Measurements from ENCODE around the gene BCL6B.

BCL6B gene

GRCh38 chr17:6995500-6996255, 27.2 kb upstream of the BCL6B start, which contains the start of gene ALOX12:
TSS of gene ALOX12 (plus strand) at chr17:6996049. CDS start at chr17:6996118, 69 bp downstream.
- Histone ChIP-seq H3K27ac (no peak within 1 kb of the TSS), H3K36me3 (ENCODE audit: insufficient read depth, low read length) (no peaks in the 10 kb centered on the region), H3K4me3 (no peak within 1 kb of the TSS), H3K9ac (ENCODE audit: insufficient read length) (no peak within 1 kb of the TSS), H3K9me3 (ENCODE audit: low read depth, low read length) (no peaks in the 10 kb centered on the region)
- TF ChIP-seq FOXP2 (optimal IDR thresholded peaks at IDR 0.05; ENCODE audit: control extremely low read depth, extremely low read length, insufficient read depth) (no peak), EZH2 (IDR thresholded peaks at IDR 0.05) (no peak), POLR2AphosphoS5 (IDR thresholded peaks at IDR 0.05; ENCODE audit: borderline replicate concordance, low read depth, low read length) (no peak)
- no peak for DNase-seq (ENCODE audit: low read depth, low spot score)

GRCh38 chr17:6996256-6997011, 26.4 kb upstream of the BCL6B start:
- no peak for TF ChIP-seq EZH2 (IDR thresholded peaks at IDR 0.05)
- DNase-seq (ENCODE audit: low read depth, low spot score) = no peak
- Histone ChIP-seq H3K27ac (no peak overlapping the region), H3K9me3 (ENCODE audit: low read depth, low read length) (no peaks in the 10 kb centered on the region), H3K36me3 (ENCODE audit: insufficient read depth, low read length) (peaks cover under 1% of the 10 kb centered on the region; the same call in 1 of the 2 replicates), H3K4me3 (no peak overlapping the region), H3K9ac (ENCODE audit: insufficient read length) (no peak overlapping the region)

GRCh38 chr17:6997171-6997570, 25.7 kb upstream of the BCL6B start:
- TF ChIP-seq FOXP2 (optimal IDR thresholded peaks at IDR 0.05; ENCODE audit: control extremely low read depth, extremely low read length, insufficient read depth) (no peak), EZH2 (IDR thresholded peaks at IDR 0.05) (no peak), POLR2AphosphoS5 (IDR thresholded peaks at IDR 0.05; ENCODE audit: borderline replicate concordance, low read depth, low read length) (no peak)
- Histone ChIP-seq H3K27ac (no peak overlapping the region), H3K36me3 (ENCODE audit: insufficient read depth, low read length) (peaks cover 8% of the 10 kb centered on the region), H3K9ac (ENCODE audit: insufficient read length) (no peak overlapping the region), H3K9me3 (ENCODE audit: low read depth, low read length) (no peaks in the 10 kb centered on the region), H3K4me3 (no peak overlapping the region)
- no peak for DNase-seq (ENCODE audit: low read depth, low spot score)

GRCh38 chr17:6998855-6999508, 23.9 kb upstream of the BCL6B start:
- TF ChIP-seq EZH2 (IDR thresholded peaks at IDR 0.05) (no peak), FOXP2 (optimal IDR thresholded peaks at IDR 0.05; ENCODE audit: control extremely low read depth, extremely low read length, insufficient read depth) (no peak), POLR2AphosphoS5 (IDR thresholded peaks at IDR 0.05; ENCODE audit: borderline replicate concordance, low read depth, low read length) (no peak)
- Histone ChIP-seq H3K4me3 (no peak overlapping the region), H3K9ac (ENCODE audit: insufficient read length) (no peak overlapping the region), H3K27ac (no peak overlapping the region), H3K9me3 (ENCODE audit: low read depth, low read length) (no peaks in the 10 kb centered on the region), H3K36me3 (ENCODE audit: insufficient read depth, low read length) (peaks cover 11% of the 10 kb centered on the region)
- no peak for DNase-seq (ENCODE audit: low read depth, low spot score)

- Histone ChIP-seq H3K36me3 (ENCODE audit: insufficient read depth, low read length) (peaks cover 11% of the 10 kb centered on the region), H3K9ac (ENCODE audit: insufficient read length) (no peak overlapping the region), H3K9me3 (ENCODE audit: low read depth, low read length) (no peaks in the 10 kb centered on the region), H3K27ac (no peak overlapping the region), H3K4me3 (no peak overlapping the region)
- TF ChIP-seq FOXP2 (optimal IDR thresholded peaks at IDR 0.05; ENCODE audit: control extremely low read depth, extremely low read length, insufficient read depth) (no peak), EZH2 (IDR thresholded peaks at IDR 0.05) (no peak), POLR2AphosphoS5 (IDR thresholded peaks at IDR 0.05; ENCODE audit: borderline replicate concordance, low read depth, low read length) (no peak)
- no peak for DNase-seq (ENCODE audit: low read depth, low spot score)
Observed at GRCh38 chr17:7001318-7001961, 21.4 kb upstream of the BCL6B start.

- Histone ChIP-seq H3K36me3 (ENCODE audit: insufficient read depth, low read length) (peaks cover 11% of the 10 kb centered on the region), H3K9me3 (ENCODE audit: low read depth, low read length) (no peaks in the 10 kb centered on the region), H3K4me3 (no peak overlapping the region), H3K27ac (no peak overlapping the region), H3K9ac (ENCODE audit: insufficient read length) (no peak overlapping the region)
- TF ChIP-seq POLR2AphosphoS5 (IDR thresholded peaks at IDR 0.05; ENCODE audit: borderline replicate concordance, low read depth, low read length) = no peak
- no peak for TF ChIP-seq FOXP2 (optimal IDR thresholded peaks at IDR 0.05; ENCODE audit: control extremely low read depth, extremely low read length, insufficient read depth)
- TF ChIP-seq EZH2 (IDR thresholded peaks at IDR 0.05) = no peak
- DNase-seq (ENCODE audit: low read depth, low spot score) = no peak
Observed at GRCh38 chr17:7002288-7003047, 20.4 kb upstream of the BCL6B start.

GRCh38 chr17:7003745-7004144, 19.1 kb upstream of the BCL6B start:
- Histone ChIP-seq H3K36me3 (ENCODE audit: insufficient read depth, low read length) (peaks cover 11% of the 10 kb centered on the region), H3K27ac (no peak overlapping the region), H3K9me3 (ENCODE audit: low read depth, low read length) (no peaks in the 10 kb centered on the region), H3K9ac (ENCODE audit: insufficient read length) (no peak overlapping the region), H3K4me3 (no peak overlapping the region)
- no peak for DNase-seq (ENCODE audit: low read depth, low spot score)
- TF ChIP-seq EZH2 (IDR thresholded peaks at IDR 0.05) (no peak), POLR2AphosphoS5 (IDR thresholded peaks at IDR 0.05; ENCODE audit: borderline replicate concordance, low read depth, low read length) (no peak), FOXP2 (optimal IDR thresholded peaks at IDR 0.05; ENCODE audit: control extremely low read depth, extremely low read length, insufficient read depth) (no peak)

Measured in SK-N-MC (cell line).